SK-N-SH (cell line): ENCODE data around the gene SERTAD4. TPM values are rescaled to one million over a fixed set of nuclear protein-coding genes. Genes with fewer than 3 reads are reported as not detected.

ENCODE experiments used
- CTCF ChIA-PET: fragments of 300-600, 350-600 bp; formaldehyde crosslinking; extraction: SDS; loops from one replicate; lab custom pipeline; 2021; lab: Yijun Ruan, JAX
- POLR2A ChIA-PET: fragments of 350-600 bp; sonication (Branson Sonifier 250); formaldehyde crosslinking; extraction: SDS; loops from one replicate; lab custom pipeline; 2020; ENCODE audit warnings: antibody characterized with exemption, inconsistent platforms; lab: Yijun Ruan, JAX
- DNase-seq: peaks from one replicate; pipeline ENCODE4 v3.0.0; 2012
- H2AFZ ChIP-seq: fragments of 200-600 bp; sonication (generic); 2 replicates; pipeline ENCODE4 v1.8.1; 2016; ENCODE audit warnings: antibody characterized with exemption, mild to moderate bottlenecking, low read depth
- H3F3A ChIP-seq: fragments of 200-600 bp; sonication (generic); replicated peaks from 2 replicates; pipeline ENCODE3; 2016; ENCODE audit warnings: antibody characterized with exemption, mild to moderate bottlenecking; ENCODE audit not compliant: insufficient read depth
- H3K27ac ChIP-seq, 2 experiments: fragments of 200-500 bp in 1 of 2; fragments of 200-600 bp in 1 of 2; sonication (Bioruptor generic) in 1 of 2; sonication (generic), shearing (Covaris generic) in 1 of 2; 2 replicates each; pipeline versions ENCODE4 v1.5.1 to v1.6.1; 2014 to 2016; ENCODE audit warnings: low read depth in 2 of 2, inconsistent platforms in 1 of 2, low read length in 1 of 2, mild to moderate bottlenecking in 1 of 2, mixed read lengths in 1 of 2
- H3K27me3 ChIP-seq: fragments of 200-600 bp; sonication (generic), shearing (Covaris generic); 2 replicates; pipeline ENCODE4 v1.6.1; 2016; ENCODE audit warnings: mixed run types; ENCODE audit not compliant: insufficient read depth
- H3K36me3 ChIP-seq, 2 experiments: fragments of 200-500 bp in 1 of 2; fragments of 200-600 bp in 1 of 2; sonication (Bioruptor generic) in 1 of 2; sonication (generic) in 1 of 2; replicated peaks in 1 of 2; 2 replicates each; pipeline versions ENCODE3 to v1.5.1; 2014 to 2016; ENCODE audit warnings: low read length in 1 of 2, mild to moderate bottlenecking in 1 of 2; ENCODE audit not compliant: insufficient read depth in 2 of 2, control insufficient read depth in 1 of 2
- H3K4me1 ChIP-seq, 2 experiments: fragments of 200-500 bp in 1 of 2; fragments of 200-600 bp in 1 of 2; sonication (Bioruptor generic) in 1 of 2; sonication (generic), shearing (Covaris generic) in 1 of 2; 2 replicates each; pipeline versions ENCODE4 v1.5.1 to v1.6.1; 2014 to 2016; ENCODE audit warnings: low read depth in 1 of 2, low read length in 1 of 2, mixed run types in 1 of 2; ENCODE audit not compliant: insufficient read depth in 2 of 2, control insufficient read depth in 1 of 2
- H3K4me2 ChIP-seq: fragments of 200-600 bp; sonication (generic), shearing (Covaris generic); 2 replicates; pipeline ENCODE4 v1.6.1; 2017; ENCODE audit warnings: mixed run types
- H3K4me3 ChIP-seq, 2 experiments: fragments of 200-500 bp in 1 of 2; fragments of 200-600 bp in 1 of 2; sonication (Bioruptor generic) in 1 of 2; sonication (generic), shearing (Covaris generic) in 1 of 2; 2 replicates each; pipeline versions ENCODE4 v1.5.1 to v1.8.1; 2014 to 2016; ENCODE audit warnings: low read depth in 2 of 2, inconsistent platforms in 1 of 2, low read length in 1 of 2, mild to moderate bottlenecking in 1 of 2, mixed read lengths in 1 of 2, moderate library complexity in 1 of 2
- H3K79me2 ChIP-seq: fragments of 200-600 bp; sonication (generic); 2 replicates; pipeline ENCODE4 v1.8.1; 2017; ENCODE audit warnings: mild to moderate bottlenecking; ENCODE audit not compliant: insufficient read depth
- H3K9ac ChIP-seq: fragments of 200-600 bp; sonication (generic); 2 replicates; pipeline ENCODE4 v1.6.1; 2017; ENCODE audit warnings: mixed run types
- H3K9me2 ChIP-seq: fragments of 200-600 bp; sonication (generic); 2 replicates; pipeline ENCODE4 v1.6.1; 2017; ENCODE audit warnings: mixed run types
- H3K9me3 ChIP-seq: fragments of 200-600 bp; sonication (generic); 2 replicates; pipeline ENCODE4 v1.6.1; 2017; ENCODE audit warnings: mixed run types, mild to moderate bottlenecking, moderate library complexity
- H4K20me1 ChIP-seq: fragments of 200-600 bp; sonication (generic); 2 replicates; pipeline ENCODE4 v1.6.1; 2017; ENCODE audit warnings: mild to moderate bottlenecking, mixed run types; ENCODE audit not compliant: insufficient read depth
- CHD2 ChIP-seq: fragments of 150-350 bp; IDR thresholded peaks from 2 replicates; pipeline ENCODE4 v1.6.1; 2018; ENCODE audit warnings: low read length; ENCODE audit not compliant: partially characterized antibody
- ELF1 ChIP-seq: IDR thresholded peaks from 2 replicates; pipeline ENCODE4 v1.4.0; 2012
- FOSL2 ChIP-seq: IDR thresholded peaks from 2 replicates; pipeline ENCODE4 v1.4.0; 2012; ENCODE audit warnings: low read depth, mild to moderate bottlenecking, moderate library complexity, borderline replicate concordance
- FOXJ3 ChIP-seq: sonication (generic); formaldehyde crosslinking; IDR thresholded peaks from 2 replicates; pipeline ENCODE4 v1.5.1; 2020; ENCODE audit warnings: mild to moderate bottlenecking, missing genetic modification reagents
- FOXM1 ChIP-seq: IDR thresholded peaks from 2 replicates; pipeline ENCODE4 v1.4.0; 2012; ENCODE audit warnings: low read depth, mild to moderate bottlenecking
- GABPA ChIP-seq: IDR thresholded peaks from 2 replicates; pipeline ENCODE4 v1.4.0; 2012; ENCODE audit warnings: low read depth, mild to moderate bottlenecking
- MEF2A ChIP-seq: IDR thresholded peaks from 2 replicates; pipeline ENCODE4 v1.4.0; 2012; ENCODE audit warnings: low read depth, borderline replicate concordance
- NFIC ChIP-seq: IDR thresholded peaks from 2 replicates; pipeline ENCODE4 v1.4.0; 2012; ENCODE audit warnings: borderline replicate concordance
- RFX5 ChIP-seq: IDR thresholded peaks from 2 replicates; pipeline ENCODE4 v1.6.1; 2012; ENCODE audit warnings: mild to moderate bottlenecking, improper control_type of control experiment, low read length
- RXRA ChIP-seq: IDR thresholded peaks from 2 replicates; pipeline ENCODE4 v1.4.0; 2012; ENCODE audit warnings: low read depth, mild to moderate bottlenecking, borderline replicate concordance
- SIN3A ChIP-seq: IDR thresholded peaks from 2 replicates; pipeline ENCODE4 v1.6.1; 2012; ENCODE audit warnings: low read depth, mild to moderate bottlenecking, low read length, moderate library complexity, borderline replicate concordance
- SMC3 ChIP-seq: IDR thresholded peaks from 2 replicates; pipeline ENCODE4 v1.6.1; 2012; ENCODE audit warnings: low read depth, low read length, improper control_type of control experiment
- TAF1 ChIP-seq: IDR thresholded peaks from 2 replicates; pipeline ENCODE4 v1.6.1; 2012; ENCODE audit warnings: low read depth, mild to moderate bottlenecking, low read length, moderate library complexity, borderline replicate concordance
- TEAD4 ChIP-seq: IDR thresholded peaks from 2 replicates; pipeline ENCODE4 v1.4.0; 2012; ENCODE audit warnings: mild to moderate bottlenecking, borderline replicate concordance; ENCODE audit not compliant: insufficient read depth
- YY1 ChIP-seq: IDR thresholded peaks from 2 replicates; pipeline ENCODE4 v1.4.0; 2012; ENCODE audit warnings: low read depth, mild to moderate bottlenecking
- WGBS: methylation state at CpG from one replicate; pipeline ENCODE4 v1.1.6; 2017; ENCODE audit warnings: low lambda C conversion rate; 5-methylcytosine and 5-hydroxymethylcytosine counted together
- polyA plus RNA-seq, 3 experiments: library from polyadenylated mRNA; depleted of rRNA; stranded (reverse); fragments of >200 nt; gene quantifications; 2 replicates each; pipeline ENCODE4 v1.2.3, GENCODE V29; 2012
- TF ChIP-seq, protein P1 (sequence below): IDR thresholded peaks from 2 replicates; pipeline ENCODE4 v1.6.1; 2012; ENCODE audit warnings: mild to moderate bottlenecking, low read depth, low read length, moderate library complexity
- TF ChIP-seq, protein P2 (sequence below): IDR thresholded peaks from 2 replicates; pipeline ENCODE4 v1.4.0; 2012; ENCODE audit warnings: low read depth, borderline replicate concordance
- TF ChIP-seq, protein P3 (sequence below): fragments of 150-350 bp; IDR thresholded peaks from 2 replicates; pipeline ENCODE4 v1.6.1; 2016; ENCODE audit warnings: mild to moderate bottlenecking, low read depth, low read length
- TF ChIP-seq, protein P4 (sequence below): fragments of 200-600 bp; sonication (generic); IDR thresholded peaks from 2 replicates; pipeline ENCODE4 v1.6.1; 2017; ENCODE audit warnings: antibody characterized with exemption, mild to moderate bottlenecking, moderate library complexity
- TF ChIP-seq, protein P5 (sequence below): IDR thresholded peaks from 2 replicates; pipeline ENCODE4; 2012

SERTAD4 gene
- polyA plus RNA-seq, 1 of the 3 experiments (the other 2 are of a cell fraction), result 2.9 TPM

DNA sequence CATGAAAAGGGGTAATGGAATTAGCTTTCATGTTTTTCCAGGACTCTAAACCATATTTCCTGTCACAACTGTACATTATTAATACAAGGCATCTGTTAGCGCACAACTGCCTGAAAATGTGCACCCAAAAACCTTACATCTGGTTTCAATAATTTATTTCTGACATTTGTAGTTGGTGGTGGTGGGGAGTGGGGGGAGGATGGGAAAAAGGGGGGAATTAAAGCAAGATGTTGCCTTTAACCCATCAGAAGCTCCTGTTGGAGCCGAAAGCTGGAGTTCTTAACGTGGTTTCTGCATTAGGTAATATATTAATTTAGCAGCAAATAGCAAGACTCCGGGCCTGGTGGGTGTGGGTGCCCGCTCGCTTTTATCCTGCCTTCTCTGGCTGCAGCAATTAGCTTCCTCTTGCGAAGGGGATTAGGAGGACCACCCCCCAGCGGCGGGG, 59.2 kb downstream of the SERTAD4 start (continued):
- TF ChIP-seq, protein P1, sequence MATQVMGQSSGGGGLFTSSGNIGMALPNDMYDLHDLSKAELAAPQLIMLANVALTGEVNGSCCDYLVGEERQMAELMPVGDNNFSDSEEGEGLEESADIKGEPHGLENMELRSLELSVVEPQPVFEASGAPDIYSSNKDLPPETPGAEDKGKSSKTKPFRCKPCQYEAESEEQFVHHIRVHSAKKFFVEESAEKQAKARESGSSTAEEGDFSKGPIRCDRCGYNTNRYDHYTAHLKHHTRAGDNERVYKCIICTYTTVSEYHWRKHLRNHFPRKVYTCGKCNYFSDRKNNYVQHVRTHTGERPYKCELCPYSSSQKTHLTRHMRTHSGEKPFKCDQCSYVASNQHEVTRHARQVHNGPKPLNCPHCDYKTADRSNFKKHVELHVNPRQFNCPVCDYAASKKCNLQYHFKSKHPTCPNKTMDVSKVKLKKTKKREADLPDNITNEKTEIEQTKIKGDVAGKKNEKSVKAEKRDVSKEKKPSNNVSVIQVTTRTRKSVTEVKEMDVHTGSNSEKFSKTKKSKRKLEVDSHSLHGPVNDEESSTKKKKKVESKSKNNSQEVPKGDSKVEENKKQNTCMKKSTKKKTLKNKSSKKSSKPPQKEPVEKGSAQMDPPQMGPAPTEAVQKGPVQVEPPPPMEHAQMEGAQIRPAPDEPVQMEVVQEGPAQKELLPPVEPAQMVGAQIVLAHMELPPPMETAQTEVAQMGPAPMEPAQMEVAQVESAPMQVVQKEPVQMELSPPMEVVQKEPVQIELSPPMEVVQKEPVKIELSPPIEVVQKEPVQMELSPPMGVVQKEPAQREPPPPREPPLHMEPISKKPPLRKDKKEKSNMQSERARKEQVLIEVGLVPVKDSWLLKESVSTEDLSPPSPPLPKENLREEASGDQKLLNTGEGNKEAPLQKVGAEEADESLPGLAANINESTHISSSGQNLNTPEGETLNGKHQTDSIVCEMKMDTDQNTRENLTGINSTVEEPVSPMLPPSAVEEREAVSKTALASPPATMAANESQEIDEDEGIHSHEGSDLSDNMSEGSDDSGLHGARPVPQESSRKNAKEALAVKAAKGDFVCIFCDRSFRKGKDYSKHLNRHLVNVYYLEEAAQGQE, result no peak
- TF ChIP-seq ELF1 (no peak), RXRA (no peak), CHD2 (peak; percentile 88), TAF1 (no peak), RFX5 (no peak), SMC3 (no peak), GABPA (no peak), FOSL2 (no peak; the same call in 1 of the 2 replicates)
- TF ChIP-seq, protein P2, sequence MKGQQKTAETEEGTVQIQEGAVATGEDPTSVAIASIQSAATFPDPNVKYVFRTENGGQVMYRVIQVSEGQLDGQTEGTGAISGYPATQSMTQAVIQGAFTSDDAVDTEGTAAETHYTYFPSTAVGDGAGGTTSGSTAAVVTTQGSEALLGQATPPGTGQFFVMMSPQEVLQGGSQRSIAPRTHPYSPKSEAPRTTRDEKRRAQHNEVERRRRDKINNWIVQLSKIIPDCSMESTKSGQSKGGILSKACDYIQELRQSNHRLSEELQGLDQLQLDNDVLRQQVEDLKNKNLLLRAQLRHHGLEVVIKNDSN, result no peak; the same call in 1 of the 2 replicates

DNA sequence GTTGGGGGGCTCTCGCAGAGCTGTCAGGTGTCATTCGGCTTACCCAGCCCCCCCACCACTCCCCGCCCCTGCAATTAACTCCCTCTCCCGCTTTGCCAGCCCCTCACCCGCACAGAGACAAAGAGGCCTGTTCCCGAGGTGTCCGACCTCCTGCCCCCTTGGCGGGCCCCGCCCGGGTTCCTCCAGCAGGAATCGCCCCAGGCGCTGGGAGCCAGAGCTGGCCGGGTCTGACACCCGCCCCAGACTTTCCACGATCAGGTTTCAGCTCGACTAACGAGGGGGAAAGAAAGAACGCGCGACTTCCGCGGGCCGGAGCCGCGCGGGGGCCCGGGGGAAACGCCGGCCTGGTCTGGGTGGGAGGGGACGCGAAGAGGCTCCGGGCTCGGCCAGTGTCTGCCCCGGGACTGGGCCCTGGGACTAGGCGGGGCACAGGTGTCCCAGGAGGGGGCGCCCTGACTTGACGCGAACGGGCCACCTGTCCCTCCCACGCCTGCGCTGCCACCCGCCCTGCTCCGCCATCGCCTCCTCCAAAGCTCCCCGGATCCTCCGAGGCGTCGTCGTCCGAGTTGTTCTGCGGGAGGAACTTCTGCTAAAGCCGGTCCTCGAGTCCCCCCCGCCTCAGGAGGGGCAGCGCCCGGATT, 59.8 kb downstream of the SERTAD4 start:
- TF ChIP-seq RXRA (no peak), YY1 (0 out of 2 replicates have a peak, but pooled peaks have one; percentile 4), NFIC (no peak; the same call in 1 of the 2 replicates), MEF2A (no peak), SIN3A (no peak), TEAD4 (no peak), FOSL2 (no peak), FOXM1 (no peak), FOXJ3 (CRISPR knock-in tag) (no peak)
- TF ChIP-seq, protein P3, sequence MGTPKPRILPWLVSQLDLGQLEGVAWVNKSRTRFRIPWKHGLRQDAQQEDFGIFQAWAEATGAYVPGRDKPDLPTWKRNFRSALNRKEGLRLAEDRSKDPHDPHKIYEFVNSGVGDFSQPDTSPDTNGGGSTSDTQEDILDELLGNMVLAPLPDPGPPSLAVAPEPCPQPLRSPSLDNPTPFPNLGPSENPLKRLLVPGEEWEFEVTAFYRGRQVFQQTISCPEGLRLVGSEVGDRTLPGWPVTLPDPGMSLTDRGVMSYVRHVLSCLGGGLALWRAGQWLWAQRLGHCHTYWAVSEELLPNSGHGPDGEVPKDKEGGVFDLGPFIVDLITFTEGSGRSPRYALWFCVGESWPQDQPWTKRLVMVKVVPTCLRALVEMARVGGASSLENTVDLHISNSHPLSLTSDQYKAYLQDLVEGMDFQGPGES, result no peak
- TF ChIP-seq, protein P4, sequence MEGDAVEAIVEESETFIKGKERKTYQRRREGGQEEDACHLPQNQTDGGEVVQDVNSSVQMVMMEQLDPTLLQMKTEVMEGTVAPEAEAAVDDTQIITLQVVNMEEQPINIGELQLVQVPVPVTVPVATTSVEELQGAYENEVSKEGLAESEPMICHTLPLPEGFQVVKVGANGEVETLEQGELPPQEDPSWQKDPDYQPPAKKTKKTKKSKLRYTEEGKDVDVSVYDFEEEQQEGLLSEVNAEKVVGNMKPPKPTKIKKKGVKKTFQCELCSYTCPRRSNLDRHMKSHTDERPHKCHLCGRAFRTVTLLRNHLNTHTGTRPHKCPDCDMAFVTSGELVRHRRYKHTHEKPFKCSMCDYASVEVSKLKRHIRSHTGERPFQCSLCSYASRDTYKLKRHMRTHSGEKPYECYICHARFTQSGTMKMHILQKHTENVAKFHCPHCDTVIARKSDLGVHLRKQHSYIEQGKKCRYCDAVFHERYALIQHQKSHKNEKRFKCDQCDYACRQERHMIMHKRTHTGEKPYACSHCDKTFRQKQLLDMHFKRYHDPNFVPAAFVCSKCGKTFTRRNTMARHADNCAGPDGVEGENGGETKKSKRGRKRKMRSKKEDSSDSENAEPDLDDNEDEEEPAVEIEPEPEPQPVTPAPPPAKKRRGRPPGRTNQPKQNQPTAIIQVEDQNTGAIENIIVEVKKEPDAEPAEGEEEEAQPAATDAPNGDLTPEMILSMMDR, result peak; percentile 48
- TF ChIP-seq, protein P5, sequence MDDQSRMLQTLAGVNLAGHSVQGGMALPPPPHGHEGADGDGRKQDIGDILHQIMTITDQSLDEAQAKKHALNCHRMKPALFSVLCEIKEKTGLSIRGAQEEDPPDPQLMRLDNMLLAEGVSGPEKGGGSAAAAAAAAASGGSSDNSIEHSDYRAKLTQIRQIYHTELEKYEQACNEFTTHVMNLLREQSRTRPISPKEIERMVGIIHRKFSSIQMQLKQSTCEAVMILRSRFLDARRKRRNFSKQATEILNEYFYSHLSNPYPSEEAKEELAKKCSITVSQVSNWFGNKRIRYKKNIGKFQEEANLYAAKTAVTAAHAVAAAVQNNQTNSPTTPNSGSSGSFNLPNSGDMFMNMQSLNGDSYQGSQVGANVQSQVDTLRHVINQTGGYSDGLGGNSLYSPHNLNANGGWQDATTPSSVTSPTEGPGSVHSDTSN, result no peak
- TF ChIP-seq, protein P2, result no peak
- 12% methylated on average over 31 of the region's 56 CpGs for WGBS
- ChIA-PET POLR2A (interaction anchor here (1.2 to 4.5 kb wide), 9 partner anchors 10 to 82 kb away, joined by 3 to 29 read pairs (median 4); partner anchors contain the start of gene SERTAD4), CTCF (interaction anchor here (0.6 to 4.6 kb wide), 16 partner anchors 9 to 518 kb away, joined by 3 to 29 read pairs (median 6); partner anchors contain the start of gene SERTAD4)
- Histone ChIP-seq H3K9ac (peak overlapping the region; percentile 54), H3K9me2 (no peaks in the 10 kb centered on the region), H3K27me3 (no peaks in the 10 kb centered on the region), H3K36me3 (no peaks in the 10 kb centered on the region), H2AFZ (peak overlapping the region; percentile 78), H3K4me3 (peak overlapping the region; percentile 45 to 55), H3K79me2 (no peaks in the 10 kb centered on the region), H3K4me2 (peak overlapping the region; percentile 86), H4K20me1 (no peaks in the 10 kb centered on the region), H3K9me3 (no peaks in the 10 kb centered on the region), H3K4me1 (peaks cover 23 to 43% of the 10 kb centered on the region in 2 experiments), H3K27ac (peak overlapping the region; percentile 55 to 98; a peak in 3 of 4 replicates), H3F3A (peaks cover 9% of the 10 kb centered on the region)
- DNase-seq, result peak; percentile 80
